GM19468 (cell line): ENCODE data around the gene SAA4.
"Not testable (repeated sequence)": the region's sequence is repeated elsewhere in the genome, so short reads cannot be mapped to it uniquely, and the experiment has no call there.

Experiments
- ATAC-seq: cut with Tn5 transposase; IDR thresholded peaks from one replicate; pipeline ENCODE4 v1.9.1; 2021; ENCODE audit warnings: mild to moderate bottlenecking, moderate library complexity, moderate number of reproducible peaks; ENCODE audit not compliant: unreplicated experiment; ENCODE audit errors: extremely low read depth

SAA4 gene

DNA sequence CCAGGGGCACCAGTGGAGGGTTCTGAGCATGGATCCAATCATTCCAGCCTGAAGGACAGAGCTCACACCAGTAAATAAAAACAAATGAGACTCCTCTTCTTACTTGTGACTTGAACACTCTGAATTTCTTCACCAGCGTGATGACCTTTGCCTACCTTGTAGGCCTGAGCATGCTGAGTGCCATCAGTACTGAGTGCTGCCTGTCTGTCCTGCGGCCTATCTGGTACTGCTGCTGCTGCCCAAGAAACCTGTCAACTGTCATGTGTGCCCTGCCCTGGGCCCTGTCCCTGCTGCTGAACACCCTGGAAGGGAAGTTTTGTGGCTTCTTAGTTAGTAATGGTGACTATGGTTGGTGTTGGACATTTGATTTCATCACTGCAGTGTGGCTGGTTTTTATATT, 40.1 kb downstream of the SAA4 start:
- no peak for ATAC-seq

DNA sequence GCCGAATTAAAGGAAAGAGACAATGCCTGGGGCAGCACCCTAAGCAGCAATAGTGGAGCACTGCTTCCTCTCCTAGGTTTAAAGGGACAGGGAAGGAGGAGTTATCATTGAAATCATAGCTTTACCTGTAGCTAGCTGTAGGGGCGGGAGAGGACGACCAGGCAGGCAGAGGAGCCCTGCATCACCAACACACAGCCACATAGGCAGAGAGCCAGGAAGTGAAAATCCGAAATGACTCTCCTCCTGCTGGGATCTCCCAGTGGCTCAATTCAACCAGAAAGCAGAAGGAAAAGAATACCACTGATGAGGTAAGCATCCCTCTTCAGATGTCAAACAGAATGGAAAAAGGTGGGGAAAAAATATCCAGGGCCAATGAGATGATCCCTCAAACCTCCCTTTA, 43.6 kb downstream of the SAA4 start:
- no peak for ATAC-seq

DNA sequence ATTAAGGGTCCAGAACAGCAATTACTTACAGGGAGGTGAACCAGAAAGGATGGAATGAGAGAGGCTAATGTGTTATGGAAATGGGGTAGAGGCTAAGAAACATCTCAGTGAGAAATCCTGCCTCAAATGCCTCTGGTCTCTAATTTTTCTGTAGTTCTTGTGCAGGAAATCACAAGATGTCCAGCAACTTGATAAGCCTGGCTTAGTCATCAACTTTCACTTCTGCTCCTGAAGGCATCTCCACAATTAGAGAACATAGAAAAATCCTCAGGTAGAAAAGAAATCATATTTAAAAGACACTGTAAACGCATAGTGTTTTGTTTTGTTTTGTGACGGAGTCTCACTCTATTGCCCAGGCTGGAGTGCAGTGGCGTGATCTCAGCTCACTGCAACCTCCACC, 45.2 kb downstream of the SAA4 start:
- no peak for ATAC-seq

DNA sequence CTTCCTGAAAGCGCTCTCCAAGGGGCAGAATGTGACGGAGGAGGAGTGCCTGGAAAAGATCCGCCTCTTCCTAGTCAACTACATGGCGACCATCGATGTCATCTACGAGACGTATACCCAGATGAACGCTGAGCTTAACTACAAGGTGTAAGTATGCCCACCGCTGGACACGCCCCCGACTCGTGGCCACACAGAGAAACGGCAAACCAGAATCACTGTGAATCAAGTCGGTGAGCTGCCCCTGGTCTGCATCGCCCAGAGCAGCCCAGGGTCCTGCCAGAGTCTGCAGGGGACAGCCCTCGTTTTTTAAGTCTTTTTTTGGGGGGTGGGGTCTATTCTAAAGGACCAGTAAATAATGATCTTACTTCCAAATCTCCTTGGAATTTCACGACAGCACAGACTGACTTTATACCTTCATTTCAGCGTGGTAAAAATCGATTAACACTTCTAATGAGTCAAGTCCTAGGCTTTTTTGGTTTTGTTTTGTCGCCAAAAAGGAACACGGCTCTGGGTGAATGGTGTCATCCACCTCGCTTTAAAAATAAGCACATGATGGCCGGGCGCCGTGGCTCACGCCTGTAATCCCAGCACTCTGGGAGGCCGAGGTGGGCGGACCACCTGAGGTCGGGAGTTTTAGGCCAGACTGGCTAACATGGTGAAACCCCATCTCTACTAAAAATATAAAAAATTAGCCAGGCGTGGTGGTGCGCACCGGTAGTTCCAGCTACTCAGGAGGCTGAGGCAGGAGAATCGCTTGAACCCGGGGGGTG, 46.9 kb downstream of the SAA4 start:
- ATAC-seq: not testable (repeated sequence)

DNA sequence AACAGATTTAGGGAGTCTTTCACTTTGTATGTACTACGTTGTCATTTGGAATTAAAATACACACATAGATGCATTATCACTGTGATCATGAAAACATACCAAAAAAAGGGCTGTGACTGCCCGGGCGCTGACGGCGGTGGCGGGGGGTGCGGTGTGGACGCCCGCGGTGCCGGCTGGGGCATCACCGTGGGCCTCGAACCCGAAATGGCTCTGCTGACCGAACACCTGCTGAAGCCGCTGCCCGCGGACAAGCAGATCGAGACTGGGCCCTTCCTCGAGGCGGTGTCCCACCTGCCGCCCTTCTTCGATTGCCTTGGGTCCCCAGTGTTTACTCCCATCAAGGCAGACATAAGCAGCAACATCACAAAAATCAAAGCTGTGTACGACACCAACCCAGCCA, 47.8 kb downstream of the SAA4 start:
- no peak for ATAC-seq
